Suprapubic skin (tissue), 4 donors: ENCODE data around the gene C13orf46. TPM values are rescaled to one million over a fixed set of nuclear protein-coding genes. Genes with fewer than 3 reads are reported as not detected.

Experiments
- DNase-seq, 2 donors: peaks; one replicate each; pipeline ENCODE4 v3.0.0-alpha.2; 2019; ENCODE audit warnings: low spot score in 2 of 2
- H3K27ac ChIP-seq: fragments of 200-600 bp; sonication (generic); one replicate; pipeline ENCODE4 v1.5.1; 2019
- H3K27me3 ChIP-seq: fragments of 200-600 bp; sonication (generic); one replicate; pipeline ENCODE4 v1.5.1; 2019
- H3K36me3 ChIP-seq: fragments of 200-600 bp; sonication (generic); one replicate; pipeline ENCODE4 v1.5.1; 2019
- H3K4me1 ChIP-seq: fragments of 200-600 bp; sonication (generic); one replicate; pipeline ENCODE4 v1.5.1; 2019
- H3K4me3 ChIP-seq: fragments of 200-600 bp; sonication (generic); one replicate; pipeline ENCODE4 v1.5.1; 2019; ENCODE audit warnings: mild to moderate bottlenecking
- H3K9me3 ChIP-seq: fragments of 200-600 bp; sonication (generic); one replicate; pipeline ENCODE4 v1.5.1; 2019
- CTCF ChIP-seq, 2 donors: fragments of 200-600 bp in 1 of 2; fragments of 450-650 bp in 1 of 2; sonication (generic) in 1 of 2; IDR thresholded peaks; one replicate each; pipeline ENCODE4 v1.5.1; 2016 to 2019; ENCODE audit warnings: antibody characterized with exemption in 2 of 2, mild to moderate bottlenecking in 1 of 2, moderate library complexity in 1 of 2
- EP300 ChIP-seq: sonication (generic); formaldehyde crosslinking; IDR thresholded peaks from one replicate; pipeline ENCODE4 v1.6.1; 2017; ENCODE audit warnings: antibody characterized with exemption
- POLR2A ChIP-seq, 2 donors: fragments of 450-650 bp; IDR thresholded peaks; one replicate each; pipeline ENCODE4 v1.6.1; 2017; ENCODE audit warnings: antibody characterized with exemption in 2 of 2, mild to moderate bottlenecking in 2 of 2, moderate library complexity in 2 of 2
- POLR2AphosphoS5 ChIP-seq, 3 donors: sonication (generic); formaldehyde crosslinking; IDR thresholded peaks; one replicate each; pipeline ENCODE4 v1.6.1; 2017; ENCODE audit warnings: antibody characterized with exemption in 3 of 3
- WGBS: methylation state at CpG from one replicate; pipeline ENCODE4 v1.1.5; 2018; 5-methylcytosine and 5-hydroxymethylcytosine counted together
- total RNA-seq, 4 donors: library from RNA; depleted of rRNA; stranded (reverse); fragments of >200 nt; gene quantifications; one replicate each; pipeline ENCODE4 v1.1.0, GENCODE V29; 2016

C13orf46 gene
- total RNA-seq, 4 donors from 2014 or later: 0.16 to 1.4 (median 0.53) TPM

DNA sequence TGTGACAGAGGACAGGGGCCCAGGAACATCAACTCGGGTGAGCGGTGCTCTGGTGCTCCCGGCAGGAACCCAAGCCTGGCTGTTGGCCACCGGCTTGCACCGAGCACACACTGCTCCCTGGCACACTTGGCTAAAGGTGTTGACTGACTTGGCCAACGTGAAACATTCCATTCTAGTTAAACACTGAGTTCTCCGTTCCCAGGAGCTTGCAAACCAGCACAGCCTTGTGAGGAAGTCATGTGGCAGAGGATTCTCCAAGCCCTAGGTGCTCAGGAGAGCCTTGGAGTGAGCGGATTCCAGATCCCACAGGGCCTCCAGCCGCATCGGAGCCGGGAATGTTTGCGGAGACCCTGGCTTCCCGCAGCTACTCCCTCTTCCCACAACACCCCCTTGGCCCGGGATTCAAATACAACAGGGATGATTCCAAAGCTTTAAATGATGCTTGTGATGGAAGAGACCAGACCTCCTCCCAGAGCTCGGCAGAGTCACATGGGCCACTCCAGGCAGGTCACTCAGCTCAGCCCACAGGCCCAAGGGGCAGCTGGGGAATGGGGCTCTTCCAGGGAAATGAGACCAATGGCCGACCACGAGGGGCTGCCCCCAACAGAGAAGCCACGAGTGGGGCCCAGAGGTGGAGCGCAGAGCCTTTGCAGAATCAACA, 2.9 kb downstream of the C13orf46 start:
- Histone ChIP-seq H3K36me3 (peaks cover 8% of the 10 kb centered on the region), H3K4me1 (peaks cover 35% of the 10 kb centered on the region), H3K27ac (peak overlapping the region; percentile 74), H3K9me3 (no peaks in the 10 kb centered on the region), H3K4me3 (peak overlapping the region; percentile 31), H3K27me3 (no peaks in the 10 kb centered on the region)
- no peak for TF ChIP-seq POLR2A (IDR thresholded peaks at IDR 0.05)
- no peak for TF ChIP-seq EP300
- TF ChIP-seq POLR2AphosphoS5 (IDR thresholded peaks at IDR 0.05): no peak
- TF ChIP-seq CTCF (IDR thresholded peaks at IDR 0.05): no peak
- peak in 1 of 2 donors; percentile 64 for DNase-seq
- WGBS: 47% methylated on average over 16 of the region's 19 CpGs

- WGBS: 71% methylated on average over 18 of the region's 20 CpGs
- peak in 1 of 2 donors; percentile 68 for DNase-seq
- Histone ChIP-seq H3K27ac (peak overlapping the region; percentile 74), H3K4me3 (peak overlapping the region; percentile 31), H3K27me3 (no peaks in the 10 kb centered on the region), H3K9me3 (no peaks in the 10 kb centered on the region), H3K36me3 (peaks cover 2% of the 10 kb centered on the region), H3K4me1 (peaks cover 31% of the 10 kb centered on the region)
- TF ChIP-seq EP300: no peak
- no peak for TF ChIP-seq POLR2A (IDR thresholded peaks at IDR 0.05)
- no peak for TF ChIP-seq CTCF (IDR thresholded peaks at IDR 0.05)
- no peak for TF ChIP-seq POLR2AphosphoS5 (IDR thresholded peaks at IDR 0.05)
These were observed 3.8 kb downstream of the C13orf46 start for GRCh38 chr13:113969973-113970611.

GRCh38 chr13:113969311-113969972, 4.4 kb downstream of the C13orf46 start:
- no peaks in the 10 kb centered on the region for H3K36me3 ChIP-seq
- H3K27me3 ChIP-seq: no peaks in the 10 kb centered on the region
- H3K9me3 ChIP-seq: no peaks in the 10 kb centered on the region
- no peak for TF ChIP-seq EP300
- TF ChIP-seq CTCF (IDR thresholded peaks at IDR 0.05): no peak
- no peak for TF ChIP-seq POLR2A (IDR thresholded peaks at IDR 0.05)
- TF ChIP-seq POLR2AphosphoS5 (IDR thresholded peaks at IDR 0.05): no peak
- H3K27ac ChIP-seq: no peak overlapping the region
- DNase-seq: peak in 1 of 2 donors; percentile 46
- H3K4me3 ChIP-seq: no peak overlapping the region
- 98% methylated on average over 22 of the region's 25 CpGs for WGBS
- H3K4me1 ChIP-seq: peaks cover 25% of the 10 kb centered on the region

DNA sequence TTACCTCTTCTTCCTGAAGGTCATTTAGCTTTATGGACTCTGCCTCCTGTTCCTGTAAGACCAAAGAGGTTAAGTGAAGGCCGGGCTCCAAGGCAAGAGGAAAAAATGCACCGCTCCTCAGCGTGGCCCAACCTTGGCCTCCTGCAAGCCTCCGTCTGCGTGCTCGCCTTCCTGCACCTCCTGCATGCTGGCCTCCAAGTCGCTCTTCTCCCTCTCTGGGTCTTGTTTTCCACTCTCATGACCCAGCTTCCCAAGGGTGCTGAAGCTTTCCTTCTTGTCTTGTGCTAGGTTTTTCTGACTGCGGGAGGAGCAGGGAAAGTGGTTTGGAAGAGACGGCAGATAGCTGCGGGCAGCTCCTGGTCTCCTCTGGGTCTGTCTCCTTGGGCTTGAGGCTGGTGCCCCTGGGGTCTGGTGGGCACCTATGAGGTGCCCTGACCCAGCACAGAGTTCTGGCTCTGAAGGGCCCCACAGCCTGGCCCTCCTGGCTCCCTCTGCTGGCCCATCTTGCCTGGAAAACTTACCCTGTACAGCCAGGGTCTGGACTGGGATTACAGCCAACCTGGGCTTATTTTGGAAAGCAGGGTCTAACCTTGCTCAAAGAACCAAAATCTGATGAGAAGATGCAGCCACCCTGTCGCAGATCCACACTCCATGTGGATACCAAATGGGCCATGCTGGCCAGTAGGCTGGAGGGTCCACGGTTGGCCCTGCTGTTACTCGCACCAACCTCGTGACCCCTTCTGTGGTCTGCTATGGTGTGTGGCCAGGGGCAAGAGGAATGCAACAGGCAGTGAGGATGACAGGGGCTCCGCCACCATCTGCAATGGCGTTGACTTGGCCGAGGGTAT, 5.2 kb downstream of the C13orf46 start:
- WGBS: 94% methylated on average over 10 of the region's 17 CpGs
- Histone ChIP-seq H3K36me3 (no peaks in the 10 kb centered on the region), H3K27me3 (no peaks in the 10 kb centered on the region), H3K4me1 (peaks cover 21% of the 10 kb centered on the region), H3K9me3 (no peaks in the 10 kb centered on the region), H3K27ac (no peak overlapping the region), H3K4me3 (no peak overlapping the region)
- TF ChIP-seq CTCF (IDR thresholded peaks at IDR 0.05) (no peak), POLR2AphosphoS5 (IDR thresholded peaks at IDR 0.05) (no peak), EP300 (no peak)
- DNase-seq: peak in 1 of 2 donors; percentile 55
